Smooth muscle cell (in vitro differentiated cells): Measurements from ENCODE around the gene DNAH8. TPM values are rescaled to one million over a fixed set of nuclear protein-coding genes. Genes with fewer than 3 reads are reported as not detected.

Source experiments
- DNase-seq: peaks from one replicate; lab custom pipeline; 2025; ENCODE audit not compliant: unreplicated experiment; lab: John Stamatoyannopoulos, UW
- H2AFZ ChIP-seq: fragments of 200-600 bp; sonication (generic); 2 replicates; pipeline ENCODE4 v1.6.0; 2016; ENCODE audit warnings: antibody characterized with exemption, low read depth, mild to moderate bottlenecking
- H3F3A ChIP-seq: fragments of 200-600 bp; sonication (generic); 2 replicates; pipeline ENCODE4 v1.6.0; 2017; ENCODE audit warnings: antibody characterized with exemption, low read depth
- H3K27ac ChIP-seq: fragments of 200-600 bp; sonication (generic); 2 replicates; pipeline ENCODE4 v1.5.1; 2016; ENCODE audit warnings: low read depth, mild to moderate bottlenecking
- H3K27me3 ChIP-seq: fragments of 200-600 bp; sonication (generic); 2 replicates; pipeline ENCODE4 v1.6.1; 2016; ENCODE audit warnings: low read depth, mild to moderate bottlenecking
- H3K36me3 ChIP-seq: fragments of 200-600 bp; sonication (generic); 2 replicates; pipeline ENCODE4 v1.5.1; 2016; ENCODE audit warnings: low read depth
- H3K4me1 ChIP-seq: fragments of 200-600 bp; sonication (generic); 2 replicates; pipeline ENCODE4 v1.5.1; 2016; ENCODE audit warnings: low read depth
- H3K4me2 ChIP-seq: fragments of 200-600 bp; sonication (generic); 2 replicates; pipeline ENCODE4 v1.6.0; 2016; ENCODE audit warnings: mild to moderate bottlenecking
- H3K4me3 ChIP-seq: fragments of 200-600 bp; sonication (generic); 2 replicates; pipeline ENCODE4 v1.5.1; 2016; ENCODE audit warnings: mild to moderate bottlenecking
- H3K79me2 ChIP-seq: fragments of 200-600 bp; sonication (generic); 2 replicates; pipeline ENCODE4 v1.6.0; 2016; ENCODE audit warnings: low read depth, mild to moderate bottlenecking
- H3K9ac ChIP-seq: fragments of 200-600 bp; sonication (generic); 2 replicates; pipeline ENCODE4 v1.6.0; 2016; ENCODE audit warnings: low read depth
- H3K9me3 ChIP-seq: fragments of 200-600 bp; sonication (generic); replicated peaks from 2 replicates; pipeline ENCODE4 v1.5.1; 2016; ENCODE audit warnings: low read depth
- H4K20me1 ChIP-seq: fragments of 200-600 bp; sonication (generic); 2 replicates; pipeline ENCODE4 v1.6.0; 2016; ENCODE audit warnings: low read depth
- CTCF ChIP-seq: fragments of 200-600 bp; sonication (generic); IDR thresholded peaks from 2 replicates; pipeline ENCODE4 v1.5.1; 2017; ENCODE audit warnings: borderline replicate concordance, mild to moderate bottlenecking, antibody characterized with exemption; ENCODE audit not compliant: insufficient read depth, poor library complexity, severe bottlenecking
- WGBS: methylation state at CpG from one replicate; pipeline ENCODE4 v1.1.7; 2016; ENCODE audit warnings: low lambda C conversion rate; 5-methylcytosine and 5-hydroxymethylcytosine counted together
- polyA plus RNA-seq: library from polyadenylated mRNA; unstranded; fragments of >200 nt; fragmentation: Nextera tagmentation; extraction: Ambion mirVana; gene quantifications from 2 replicates; pipeline ENCODE4 v1.2.1, GENCODE V29; 2016
- total RNA-seq: library from RNA; depleted of rRNA; stranded (reverse); fragments of >200 nt; gene quantifications from 2 replicates; pipeline ENCODE4 v1.2.3, GENCODE V29; 2014

DNAH8 gene
- total and polyA plus RNA-seq, 2 experiments from 2014 or later, result not detected

DNA sequence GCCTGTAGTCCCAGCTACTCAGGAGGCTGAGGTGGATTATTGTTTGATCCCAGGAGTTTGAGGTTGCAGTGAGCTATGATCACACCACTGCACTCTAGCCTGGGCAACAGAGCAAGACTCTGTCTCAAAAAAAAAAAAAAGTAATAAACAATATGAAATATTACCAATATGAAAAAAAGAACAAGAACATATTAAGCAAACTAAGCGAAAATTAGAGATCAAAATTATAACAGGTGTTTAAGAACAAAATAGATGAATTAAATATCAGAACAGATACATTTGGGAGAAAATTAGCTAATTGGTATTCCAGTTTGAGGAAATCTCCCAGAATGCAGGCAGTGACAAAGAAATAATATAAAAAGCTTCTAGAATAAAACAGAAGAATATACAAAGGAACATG lies 35.4 kb upstream of the DNAH8 start:
- no peak for TF ChIP-seq CTCF
- H3K9ac ChIP-seq, result no peak overlapping the region
- H3K79me2 ChIP-seq, result no peaks in the 10 kb centered on the region
- H3K27me3 ChIP-seq, result no peaks in the 10 kb centered on the region
- H3K4me1 ChIP-seq, result no peaks in the 10 kb centered on the region
- no peak overlapping the region for H3K4me3 ChIP-seq
- no peaks in the 10 kb centered on the region for H3F3A ChIP-seq
- no peak overlapping the region for H3K27ac ChIP-seq
- WGBS, result 93% methylated on average over 1 of the region's 1 CpG
- H3K9me3 ChIP-seq, result no peaks in the 10 kb centered on the region
- H2AFZ ChIP-seq, result no peak overlapping the region
- peaks cover 28% of the 10 kb centered on the region for H3K36me3 ChIP-seq
- H3K4me2 ChIP-seq, result no peak overlapping the region
- DNase-seq, result no peak
- peaks cover 4% of the 10 kb centered on the region for H4K20me1 ChIP-seq

- no peak for TF ChIP-seq CTCF
- Histone ChIP-seq H2AFZ (no peak overlapping the region), H3K4me1 (no peaks in the 10 kb centered on the region), H3K9me3 (no peaks in the 10 kb centered on the region), H3K79me2 (peaks cover 3% of the 10 kb centered on the region), H3K36me3 (peaks cover 17% of the 10 kb centered on the region), H3K27ac (no peak overlapping the region), H3K4me3 (no peak overlapping the region), H3F3A (no peaks in the 10 kb centered on the region), H3K27me3 (no peaks in the 10 kb centered on the region), H4K20me1 (peaks cover 26% of the 10 kb centered on the region), H3K9ac (no peak overlapping the region), H3K4me2 (no peak overlapping the region)
- DNase-seq, result no peak
- WGBS, result 95% methylated on average over 2 of the region's 2 CpGs
Measured at GRCh38 chr6:38681850-38682249, 33.3 kb upstream of the DNAH8 start.

DNA sequence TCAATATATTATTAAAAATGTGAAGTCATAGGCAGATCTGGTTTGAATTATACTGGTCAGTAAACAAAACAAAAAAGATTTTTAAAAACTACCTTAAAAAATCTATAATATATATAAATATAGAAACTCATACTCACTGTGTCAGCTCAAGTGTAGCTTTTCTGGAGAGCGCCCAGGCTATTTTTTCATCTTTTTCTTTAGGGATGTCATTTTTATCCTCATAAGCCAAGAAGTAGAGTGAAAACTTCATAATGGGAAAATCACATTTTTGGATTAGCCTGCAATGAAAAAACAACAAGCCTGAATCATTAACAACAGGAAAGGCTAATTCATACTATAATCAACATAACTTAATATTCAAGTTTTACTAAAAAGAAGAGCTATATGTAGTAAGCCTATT lies 30.9 kb upstream of the DNAH8 start:
- peaks cover 3% of the 10 kb centered on the region for H3K79me2 ChIP-seq
- no peaks in the 10 kb centered on the region for H3F3A ChIP-seq
- no peaks in the 10 kb centered on the region for H3K4me1 ChIP-seq
- no peak overlapping the region for H3K9ac ChIP-seq
- no peaks in the 10 kb centered on the region for H3K9me3 ChIP-seq
- H2AFZ ChIP-seq, result no peak overlapping the region
- 100% methylated on average over 1 of the region's 1 CpG for WGBS
- H3K27ac ChIP-seq, result no peak overlapping the region
- peaks cover 50% of the 10 kb centered on the region for H4K20me1 ChIP-seq
- TF ChIP-seq CTCF, result no peak
- H3K36me3 ChIP-seq, result peaks cover 15% of the 10 kb centered on the region
- no peak overlapping the region for H3K4me3 ChIP-seq
- H3K27me3 ChIP-seq, result no peaks in the 10 kb centered on the region
- DNase-seq, result no peak
- H3K4me2 ChIP-seq, result no peak overlapping the region

GRCh38 chr6:38684904-38685303 lies 30.2 kb upstream of the DNAH8 start:
- no peak for DNase-seq

More at GRCh38 chr6:38684904-38685303, 30.2 kb upstream of the DNAH8 start:
- H3F3A ChIP-seq, result no peaks in the 10 kb centered on the region
- no peak overlapping the region for H3K9ac ChIP-seq
- H4K20me1 ChIP-seq, result peaks cover 57% of the 10 kb centered on the region
- no peaks in the 10 kb centered on the region for H3K9me3 ChIP-seq
- no peak overlapping the region for H3K27ac ChIP-seq
- no peaks in the 10 kb centered on the region for H3K27me3 ChIP-seq
- no peak overlapping the region for H3K4me2 ChIP-seq
- H3K4me3 ChIP-seq, result no peak overlapping the region
- no peaks in the 10 kb centered on the region for H3K4me1 ChIP-seq
- H3K36me3 ChIP-seq, result peaks cover 15% of the 10 kb centered on the region
- H3K79me2 ChIP-seq, result peaks cover 10% of the 10 kb centered on the region
- TF ChIP-seq CTCF, result no peak
- no peak overlapping the region for H2AFZ ChIP-seq
- 97% methylated on average over 3 of the region's 3 CpGs for WGBS
